Sigmoid colon (tissue), 4 donors: Measurements from ENCODE around the gene AP2A1.

Experiments
- CTCF ChIP-seq, 4 experiments: fragments of 450-650 bp in 3 of 4; fragments of 200-600 bp in 1 of 4; IDR thresholded peaks; one replicate each; pipeline ENCODE4 v1.5.1; 2016 to 2019; ENCODE audit warnings: antibody characterized with exemption in 4 of 4, mild to moderate bottlenecking in 3 of 4, moderate library complexity in 2 of 4
- POLR2A ChIP-seq, 2 donors: fragments of 450-650 bp; IDR thresholded peaks; one replicate each; pipeline ENCODE4 v1.6.1; 2016; ENCODE audit warnings: antibody characterized with exemption in 2 of 2, mild to moderate bottlenecking in 2 of 2, moderate library complexity in 2 of 2
- POLR2AphosphoS5 ChIP-seq, 4 donors: sonication (generic); formaldehyde crosslinking; IDR thresholded peaks; one replicate each; pipeline ENCODE4 v1.6.1; 2017; ENCODE audit warnings: antibody characterized with exemption in 4 of 4

GRCh38 chr19:49739098-49739497, 27.7 kb upstream of the AP2A1 start:
- TF ChIP-seq POLR2A (IDR thresholded peaks at IDR 0.05) (no peak), CTCF (IDR thresholded peaks at IDR 0.05) (no peak), POLR2AphosphoS5 (IDR thresholded peaks at IDR 0.05) (no peak)
